Breast epithelium (tissue), 3 donors: ENCODE results near the gene SPATA2.

Experiments used
- POLR2A ChIP-seq: fragments of 450-650 bp; IDR thresholded peaks from one replicate; pipeline ENCODE4 v1.6.1; 2016; ENCODE audit warnings: antibody characterized with exemption, mild to moderate bottlenecking, moderate library complexity
- POLR2AphosphoS5 ChIP-seq, 3 donors: sonication (generic); formaldehyde crosslinking; IDR thresholded peaks; one replicate each; pipeline ENCODE4 v1.6.1; 2017; ENCODE audit warnings: antibody characterized with exemption in 3 of 3
- TF ChIP-seq, protein P1 (sequence below), 3 donors: fragments of 450-650 bp; IDR thresholded peaks; one replicate each; pipeline ENCODE4 v1.5.1; 2016 to 2017; ENCODE audit warnings: antibody characterized with exemption in 3 of 3, mild to moderate bottlenecking in 3 of 3, moderate library complexity in 3 of 3

DNA sequence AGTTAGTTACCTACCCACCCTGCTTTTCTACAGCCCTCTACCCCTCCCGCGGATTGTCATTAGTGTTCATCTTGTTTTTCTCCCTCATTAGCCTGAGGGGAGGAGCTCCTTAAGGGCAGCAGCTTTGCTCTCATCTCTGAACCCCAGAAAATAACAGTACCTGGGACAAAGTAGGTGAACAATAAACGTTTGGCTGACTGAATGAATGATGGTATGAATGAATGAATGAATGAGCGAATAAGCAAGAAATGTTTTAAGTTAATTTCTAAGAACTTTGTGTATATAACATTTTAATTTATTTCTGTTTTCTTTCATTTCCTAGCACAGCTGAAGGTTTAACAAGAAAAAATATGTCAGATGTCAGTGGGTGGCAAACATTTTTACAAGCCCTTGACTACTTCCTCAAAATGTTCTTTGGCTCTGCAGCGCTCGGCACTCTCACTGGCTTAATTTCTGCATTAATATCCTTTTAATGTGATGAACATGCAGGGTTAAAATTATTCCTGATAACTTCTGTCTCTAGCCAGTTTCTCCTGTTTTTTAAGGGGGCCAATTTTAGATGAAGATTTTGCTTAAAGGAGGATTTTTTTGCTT, 52.6 kb downstream of the SPATA2 start:
- TF ChIP-seq POLR2A (no peak), POLR2AphosphoS5 (IDR thresholded peaks at IDR 0.05) (no peak)
- TF ChIP-seq, protein P1, sequence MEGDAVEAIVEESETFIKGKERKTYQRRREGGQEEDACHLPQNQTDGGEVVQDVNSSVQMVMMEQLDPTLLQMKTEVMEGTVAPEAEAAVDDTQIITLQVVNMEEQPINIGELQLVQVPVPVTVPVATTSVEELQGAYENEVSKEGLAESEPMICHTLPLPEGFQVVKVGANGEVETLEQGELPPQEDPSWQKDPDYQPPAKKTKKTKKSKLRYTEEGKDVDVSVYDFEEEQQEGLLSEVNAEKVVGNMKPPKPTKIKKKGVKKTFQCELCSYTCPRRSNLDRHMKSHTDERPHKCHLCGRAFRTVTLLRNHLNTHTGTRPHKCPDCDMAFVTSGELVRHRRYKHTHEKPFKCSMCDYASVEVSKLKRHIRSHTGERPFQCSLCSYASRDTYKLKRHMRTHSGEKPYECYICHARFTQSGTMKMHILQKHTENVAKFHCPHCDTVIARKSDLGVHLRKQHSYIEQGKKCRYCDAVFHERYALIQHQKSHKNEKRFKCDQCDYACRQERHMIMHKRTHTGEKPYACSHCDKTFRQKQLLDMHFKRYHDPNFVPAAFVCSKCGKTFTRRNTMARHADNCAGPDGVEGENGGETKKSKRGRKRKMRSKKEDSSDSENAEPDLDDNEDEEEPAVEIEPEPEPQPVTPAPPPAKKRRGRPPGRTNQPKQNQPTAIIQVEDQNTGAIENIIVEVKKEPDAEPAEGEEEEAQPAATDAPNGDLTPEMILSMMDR (IDR thresholded peaks at IDR 0.05) = no peak
